Measurements from ENCODE around the gene IL15.
"Not testable (repeated sequence)": the region's sequence is repeated elsewhere in the genome, so short reads cannot be mapped to it uniquely, and the experiment has no call there.

Gene IL15

DNA sequence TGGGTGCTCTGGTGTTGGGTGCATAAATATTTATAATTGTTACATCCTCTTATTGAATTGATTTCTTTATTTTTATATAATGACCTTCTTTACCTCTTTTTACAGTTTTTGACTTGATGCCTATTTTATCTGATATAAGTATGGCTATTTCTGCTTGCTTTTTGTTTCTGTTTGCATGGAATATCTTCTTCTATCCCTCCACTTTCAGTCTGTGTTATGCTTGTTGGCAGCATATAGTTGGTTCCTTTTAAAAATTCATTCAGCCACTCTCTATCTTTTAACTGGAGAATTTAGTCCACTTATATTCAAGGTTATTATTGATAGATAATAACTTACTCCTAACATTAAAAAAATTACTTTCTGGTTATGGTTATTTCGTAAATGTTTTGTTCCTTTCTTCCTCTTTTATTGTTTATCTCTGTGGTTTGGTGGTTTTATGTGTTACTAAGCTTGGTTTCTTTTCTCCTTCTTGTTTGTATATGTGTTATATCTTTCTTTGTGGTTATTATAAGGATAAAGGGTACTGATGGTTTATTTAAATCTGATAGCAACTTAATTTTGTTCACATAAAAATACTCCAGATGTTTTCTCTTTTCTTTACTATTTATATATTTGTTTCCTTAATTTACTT lies 69.5 kb downstream of the IL15 start:
- no peak for DNase-seq

DNA sequence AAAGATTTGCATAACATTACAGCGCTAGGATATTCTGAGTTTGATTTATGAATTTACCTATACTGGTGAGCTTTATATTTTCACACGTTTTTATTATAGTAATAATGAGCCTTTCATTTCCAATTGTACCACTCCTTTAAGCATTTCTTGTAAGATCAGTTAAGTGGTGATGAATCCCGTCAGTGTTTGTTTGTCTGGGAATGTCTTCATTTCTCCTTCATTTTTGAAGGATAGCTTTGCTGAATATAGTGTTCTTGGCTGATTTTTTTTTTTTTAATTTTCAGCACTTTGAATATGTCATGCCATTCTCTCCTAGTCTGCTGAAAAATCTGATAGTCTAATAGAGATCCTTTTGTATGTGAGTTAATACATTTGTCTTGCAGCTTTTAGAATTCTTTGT lies 70.1 kb downstream of the IL15 start:
- DNase-seq, result no peak

DNA sequence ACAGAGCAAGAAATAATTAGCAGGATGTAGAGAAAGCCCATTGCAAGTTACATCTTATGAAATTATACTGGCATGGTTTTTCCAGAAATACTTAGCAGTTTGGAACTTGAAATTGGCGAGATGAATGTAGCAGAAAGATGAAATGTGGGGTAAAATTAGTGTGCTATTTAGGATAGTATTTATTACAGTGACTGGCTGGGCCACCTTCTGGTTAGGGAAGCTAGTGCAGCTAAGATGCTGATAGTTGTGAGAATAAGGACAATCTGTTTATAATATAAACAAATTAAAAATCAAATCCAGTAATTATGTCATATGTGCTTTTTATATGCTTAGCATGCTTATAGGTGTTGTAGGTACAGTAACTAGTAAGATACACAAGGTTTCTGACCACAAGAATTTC lies 74.8 kb downstream of the IL15 start:
- no peak for DNase-seq

DNA sequence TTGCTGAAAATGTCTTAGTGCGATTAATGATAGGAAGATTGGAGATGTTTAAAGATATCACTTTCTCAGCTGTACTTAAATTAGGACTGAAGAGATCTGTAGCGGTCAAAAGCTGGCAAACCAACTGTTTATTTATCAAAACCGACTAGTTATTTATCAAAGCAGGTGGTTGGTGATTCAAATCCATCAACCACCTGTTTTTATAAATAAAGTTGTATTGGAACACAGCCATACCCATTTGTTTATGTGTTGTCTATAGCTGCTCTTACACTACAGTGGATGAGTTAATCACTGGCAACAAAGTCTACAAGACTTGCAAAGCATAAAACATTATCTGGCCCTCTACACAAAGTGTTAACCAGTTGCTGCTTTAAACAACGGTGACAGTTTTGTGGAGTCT lies 76.8 kb downstream of the IL15 start:
- no peak for DNase-seq

DNA sequence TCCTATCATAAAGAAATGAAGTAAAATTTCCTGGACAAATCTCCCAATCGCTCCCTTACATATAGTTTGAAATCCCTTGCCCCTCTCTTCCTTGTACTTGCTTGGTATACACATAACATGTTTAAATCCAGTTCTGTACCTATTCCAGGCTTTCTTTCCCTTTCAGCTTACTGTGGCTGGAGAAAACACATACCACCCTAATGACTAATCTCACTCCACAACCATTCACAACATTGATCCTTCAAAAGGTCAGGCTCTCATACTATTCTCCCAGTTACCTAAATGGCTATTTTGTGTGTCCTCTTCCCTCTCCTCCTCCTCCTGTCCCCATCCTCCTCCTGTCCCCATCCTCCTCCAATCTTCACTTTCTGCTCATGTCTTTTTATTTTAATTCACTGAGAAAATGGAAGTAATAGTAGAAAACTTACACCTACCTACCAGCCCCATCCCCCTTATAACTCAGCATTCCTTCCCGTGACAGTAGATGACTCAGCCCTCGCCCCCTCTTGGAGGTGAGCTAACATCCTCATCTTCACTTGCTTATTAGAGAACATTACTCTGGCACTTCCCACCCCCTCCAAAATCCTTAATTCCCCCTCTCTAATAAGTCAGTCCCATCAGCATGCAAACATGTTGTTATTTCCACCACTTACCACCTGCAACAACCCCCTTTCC lies 77.5 kb downstream of the IL15 start:
- DNase-seq, result no peak

DNA sequence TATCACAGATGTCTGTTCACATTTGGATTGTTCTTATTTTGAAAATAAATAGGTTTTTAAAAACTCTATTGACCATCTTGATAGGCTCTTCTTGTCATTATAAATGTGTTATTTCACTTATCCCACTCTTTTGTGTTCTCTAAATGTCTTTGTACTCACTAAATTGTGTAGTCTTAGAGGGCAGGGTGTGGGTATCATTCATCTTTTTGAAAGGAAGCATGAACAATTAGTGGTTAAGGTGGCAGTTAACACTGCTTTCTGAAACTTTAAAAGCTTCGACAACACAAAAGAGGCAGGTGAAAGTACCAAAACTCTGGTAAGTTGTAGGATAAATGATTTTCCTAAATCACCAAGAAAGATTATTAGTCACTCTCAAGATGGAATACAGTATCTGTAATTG lies 83.2 kb downstream of the IL15 start:
- DNase-seq, result no peak

DNA sequence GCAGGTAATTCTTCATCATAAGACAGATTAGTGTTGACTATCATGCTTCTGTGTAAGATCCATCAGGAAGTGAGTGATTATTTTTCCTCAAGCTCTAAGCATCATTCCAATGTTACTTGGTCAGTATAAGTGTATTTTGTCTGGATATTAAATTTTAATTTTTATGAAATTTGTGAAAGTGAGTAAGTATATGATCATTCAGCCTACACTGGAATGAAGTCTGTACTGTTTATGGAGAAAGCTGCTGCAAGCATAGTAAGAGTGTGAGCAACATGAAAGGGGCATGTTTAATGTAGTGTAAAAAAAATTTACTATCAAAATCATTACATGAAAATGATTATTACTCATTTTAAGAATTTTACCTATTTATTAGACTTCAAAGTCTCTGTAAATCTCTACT lies 84.8 kb downstream of the IL15 start:
- no peak for DNase-seq

DNA sequence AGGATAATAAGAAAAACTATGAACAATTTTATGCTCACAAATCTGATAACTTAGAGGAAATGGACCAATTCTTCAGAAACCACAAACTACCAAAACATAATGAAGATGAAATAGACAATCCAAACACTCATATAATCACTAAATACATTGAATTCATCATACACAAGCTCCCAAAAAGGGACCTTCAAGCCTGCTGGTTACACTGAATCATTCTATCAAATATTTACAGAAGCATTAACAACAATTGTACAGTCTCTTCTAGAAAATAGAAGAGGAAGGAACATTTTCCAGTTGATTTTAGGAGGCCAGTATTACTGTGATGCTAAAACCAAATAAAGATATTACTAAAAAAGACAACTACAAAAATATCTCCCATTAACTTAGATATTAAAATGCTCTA lies 88.3 kb downstream of the IL15 start:
- DNase-seq, result no peak

DNA sequence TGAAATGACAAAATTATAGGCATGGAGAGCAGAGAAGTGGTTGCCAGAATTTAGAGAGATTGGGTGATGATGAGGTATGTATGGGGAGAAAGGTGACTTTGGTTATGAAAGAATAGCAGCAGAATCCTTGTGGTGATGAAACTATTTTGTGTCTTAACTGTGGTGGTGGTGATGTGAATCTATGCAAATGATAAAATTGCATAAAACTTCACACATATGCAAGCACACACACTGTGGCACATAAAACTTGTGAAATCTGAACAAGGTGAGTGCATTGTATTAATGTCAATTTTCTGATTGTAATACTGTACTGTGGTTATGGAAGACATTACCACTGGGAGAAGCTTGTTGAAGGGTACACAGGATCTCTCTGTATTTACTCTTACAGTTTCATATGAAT lies 91.0 kb downstream of the IL15 start:
- DNase-seq, result no peak

DNA sequence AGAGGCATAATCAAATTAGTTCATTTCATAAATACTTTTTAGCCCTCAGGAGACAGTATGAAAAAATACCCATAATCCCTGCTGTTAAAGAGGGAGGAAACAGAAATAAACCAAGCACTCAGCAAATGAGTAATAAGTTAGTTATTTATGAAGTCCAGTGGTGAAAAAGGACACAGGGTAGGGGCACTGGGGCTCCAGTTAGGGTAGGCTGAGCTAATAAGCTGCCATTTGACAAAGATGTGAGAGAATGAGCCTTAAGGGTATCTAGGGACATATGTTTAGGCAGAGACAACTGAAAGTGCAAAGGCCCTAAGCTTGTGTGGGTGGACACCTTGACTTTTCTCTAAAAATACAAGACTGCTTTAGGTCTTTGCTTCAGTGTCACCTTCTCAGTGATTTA lies 94.4 kb downstream of the IL15 start:
- no peak for DNase-seq

DNA sequence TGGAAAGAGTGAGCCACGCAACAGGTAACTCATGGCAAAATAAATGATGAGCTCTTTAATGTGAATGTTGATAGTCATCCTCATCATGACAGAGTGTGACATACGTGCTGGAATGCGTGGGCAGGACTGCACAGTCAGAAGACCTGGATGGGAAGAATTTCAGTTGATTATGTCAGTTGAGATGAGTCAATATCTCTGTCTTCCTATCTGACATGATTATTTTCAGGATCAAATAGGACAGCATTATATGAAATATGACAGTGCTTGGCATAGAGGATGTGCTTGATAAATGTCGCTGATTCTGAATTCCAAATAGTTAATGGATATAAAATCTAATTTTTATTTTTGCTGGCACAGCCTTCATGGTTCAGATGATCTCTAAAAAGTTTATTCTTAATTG lies 95.1 kb downstream of the IL15 start:
- no peak for DNase-seq

DNA sequence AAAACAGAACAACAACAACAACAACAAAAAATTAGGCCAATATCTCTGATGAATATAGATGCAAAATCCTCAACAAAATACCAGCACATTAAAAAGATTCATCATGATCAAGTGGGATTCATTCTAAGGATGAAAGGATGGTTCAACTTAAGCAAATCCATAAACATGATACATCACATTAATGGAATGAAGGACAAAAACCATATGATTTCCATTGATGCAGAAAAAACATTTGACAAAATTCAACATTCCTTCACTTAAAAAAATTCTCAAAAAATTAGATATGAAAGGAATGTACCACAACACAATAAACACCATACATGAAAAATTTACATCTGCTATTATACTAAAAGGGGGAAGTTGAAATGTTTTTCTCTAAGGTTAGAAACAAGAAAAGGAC lies 103.3 kb downstream of the IL15 start:
- DNase-seq, result no peak

DNA sequence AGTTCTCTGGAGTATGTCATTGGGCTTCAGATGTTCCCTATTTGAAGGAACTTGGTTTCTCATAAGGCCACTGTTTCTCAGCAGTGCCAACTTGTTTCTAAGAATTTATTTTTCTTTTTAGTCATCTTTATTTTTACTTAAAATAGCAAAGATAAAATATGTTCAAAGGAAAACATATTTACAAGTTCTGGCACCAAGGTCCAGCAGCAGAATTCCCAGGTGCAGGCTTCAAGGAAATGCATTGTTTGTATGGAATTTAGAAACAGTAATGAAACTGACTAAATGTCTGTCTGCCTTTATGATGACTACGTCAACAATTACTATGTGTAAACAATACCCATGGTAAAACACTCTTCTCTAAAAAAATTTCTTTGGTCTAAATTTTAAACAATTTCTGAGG lies 109.6 kb downstream of the IL15 start:
- DNase-seq, result no peak

DNA sequence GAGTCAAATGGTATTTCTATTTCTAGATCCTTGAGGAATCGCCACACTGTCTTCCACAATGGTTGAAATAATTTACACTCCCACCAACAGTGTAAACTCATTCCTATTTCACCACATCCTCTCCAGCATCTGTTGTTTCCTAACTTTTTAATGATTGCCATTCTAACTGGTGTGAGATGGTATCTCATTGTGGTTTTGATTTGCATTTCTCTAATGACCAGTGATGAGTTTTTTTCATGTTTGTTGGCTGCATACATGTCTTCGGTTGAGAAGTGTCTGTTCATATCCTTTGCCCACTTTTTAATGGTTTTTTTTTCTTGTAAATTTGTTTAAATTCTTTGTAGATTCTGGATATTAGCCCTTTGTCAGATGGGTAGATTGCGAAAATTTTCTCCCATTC lies 115.4 kb downstream of the IL15 start:
- not testable (repeated sequence) for DNase-seq

DNA sequence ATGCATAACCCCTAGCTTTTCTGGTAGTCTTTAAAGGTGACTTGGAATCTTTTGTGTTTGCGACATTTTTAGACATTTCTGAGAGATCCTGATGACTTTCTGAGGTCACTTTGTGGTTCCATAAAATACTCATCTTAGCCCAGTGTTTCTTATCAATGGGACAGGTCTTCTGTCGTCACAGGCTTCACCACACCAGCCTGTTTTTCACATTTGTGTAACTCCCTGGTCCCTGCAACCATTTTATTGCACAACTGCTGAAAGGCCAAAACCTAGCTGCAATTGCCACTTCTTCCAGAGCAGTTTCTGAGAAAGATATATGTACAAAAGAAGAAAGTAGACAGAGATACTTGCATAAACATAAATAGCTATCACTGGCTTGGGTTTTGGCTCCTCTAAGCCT lies 120.9 kb downstream of the IL15 start:
- DNase-seq, result no peak

DNA sequence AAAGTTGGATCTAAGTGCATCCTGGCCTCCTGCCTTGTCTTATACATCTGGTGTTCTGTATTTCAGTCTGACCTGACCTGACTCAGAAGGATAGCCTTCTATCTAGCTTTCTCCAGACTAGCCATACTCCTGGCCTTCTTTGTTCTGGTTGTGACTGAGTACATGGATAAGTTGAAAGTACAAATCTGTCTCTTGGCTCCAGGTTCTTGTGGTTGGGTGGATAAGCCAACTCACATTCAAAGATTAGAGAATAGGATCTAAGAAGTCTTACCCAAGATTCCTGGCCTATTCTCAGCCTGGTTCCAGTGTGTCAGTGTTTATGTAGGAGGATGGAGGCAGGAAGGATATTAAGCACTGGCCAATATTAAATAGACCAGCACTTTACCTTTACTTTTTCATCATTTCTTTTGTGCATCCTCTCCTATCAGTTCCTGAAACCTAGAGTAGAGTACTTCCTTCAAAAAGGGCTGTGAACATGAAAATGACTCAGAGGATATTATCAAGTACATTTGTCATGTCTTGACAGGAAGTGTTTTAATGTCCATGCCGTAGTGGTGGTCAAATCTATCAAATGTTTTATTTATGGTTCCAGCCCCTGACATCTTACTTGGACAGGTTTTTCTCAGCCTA lies 123.5 kb downstream of the IL15 start:
- DNase-seq, result no peak

DNA sequence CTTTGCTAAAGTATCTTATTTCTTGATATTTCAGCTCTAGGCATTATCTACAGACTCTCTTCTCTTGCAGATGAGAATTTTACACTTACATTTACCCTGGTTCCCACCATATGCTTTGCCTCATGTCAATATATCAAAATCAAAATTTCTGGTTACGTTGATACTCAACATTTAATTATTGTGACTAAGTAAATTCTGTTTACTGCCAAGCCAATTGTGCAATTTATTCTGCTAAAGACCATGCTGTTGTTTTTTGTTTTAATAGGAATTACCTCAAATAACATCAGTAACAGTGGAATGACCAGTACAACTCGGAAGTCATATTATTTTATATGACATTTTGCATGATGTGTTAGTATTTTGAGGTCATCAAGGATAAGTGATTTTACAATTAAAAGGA lies 125.5 kb downstream of the IL15 start:
- DNase-seq, result no peak

DNA sequence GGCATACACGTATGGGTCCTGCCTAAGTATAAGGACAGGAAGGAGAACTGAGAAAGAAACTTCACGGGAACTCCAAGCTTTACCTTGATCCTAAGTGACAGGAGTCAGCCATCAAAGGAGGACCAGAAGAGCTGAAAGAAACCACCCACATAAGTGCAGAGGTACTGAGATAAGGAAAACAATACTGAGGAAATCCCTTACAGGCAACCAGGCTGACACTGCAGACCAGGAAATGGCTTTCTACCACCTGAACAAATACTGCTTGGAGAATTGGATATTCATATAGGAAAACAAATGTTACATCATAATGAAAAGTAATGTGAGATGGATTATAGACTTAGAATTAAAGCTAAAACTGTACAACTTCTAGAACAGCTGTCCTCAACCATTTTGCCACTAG lies 127.0 kb downstream of the IL15 start:
- no peak for DNase-seq

DNA sequence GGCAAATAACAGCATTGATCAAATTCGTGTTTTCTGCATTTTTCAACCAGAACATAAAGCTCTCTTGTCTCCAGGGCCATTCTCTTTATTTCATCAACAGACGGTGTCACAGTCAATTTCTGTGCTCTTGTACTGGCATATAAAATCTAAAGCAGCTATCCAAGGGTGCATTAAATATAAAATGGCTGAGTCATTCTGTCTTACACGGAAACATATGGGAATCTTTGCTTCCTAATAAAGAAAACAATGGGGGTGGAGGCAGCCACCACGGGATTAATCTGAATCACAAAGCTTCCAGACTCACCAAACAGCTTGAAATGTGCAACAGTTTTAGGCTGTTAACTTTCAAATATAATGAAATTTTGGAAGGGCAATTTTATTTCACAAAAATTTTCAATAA lies 132.6 kb downstream of the IL15 start:
- DNase-seq, result no peak

DNA sequence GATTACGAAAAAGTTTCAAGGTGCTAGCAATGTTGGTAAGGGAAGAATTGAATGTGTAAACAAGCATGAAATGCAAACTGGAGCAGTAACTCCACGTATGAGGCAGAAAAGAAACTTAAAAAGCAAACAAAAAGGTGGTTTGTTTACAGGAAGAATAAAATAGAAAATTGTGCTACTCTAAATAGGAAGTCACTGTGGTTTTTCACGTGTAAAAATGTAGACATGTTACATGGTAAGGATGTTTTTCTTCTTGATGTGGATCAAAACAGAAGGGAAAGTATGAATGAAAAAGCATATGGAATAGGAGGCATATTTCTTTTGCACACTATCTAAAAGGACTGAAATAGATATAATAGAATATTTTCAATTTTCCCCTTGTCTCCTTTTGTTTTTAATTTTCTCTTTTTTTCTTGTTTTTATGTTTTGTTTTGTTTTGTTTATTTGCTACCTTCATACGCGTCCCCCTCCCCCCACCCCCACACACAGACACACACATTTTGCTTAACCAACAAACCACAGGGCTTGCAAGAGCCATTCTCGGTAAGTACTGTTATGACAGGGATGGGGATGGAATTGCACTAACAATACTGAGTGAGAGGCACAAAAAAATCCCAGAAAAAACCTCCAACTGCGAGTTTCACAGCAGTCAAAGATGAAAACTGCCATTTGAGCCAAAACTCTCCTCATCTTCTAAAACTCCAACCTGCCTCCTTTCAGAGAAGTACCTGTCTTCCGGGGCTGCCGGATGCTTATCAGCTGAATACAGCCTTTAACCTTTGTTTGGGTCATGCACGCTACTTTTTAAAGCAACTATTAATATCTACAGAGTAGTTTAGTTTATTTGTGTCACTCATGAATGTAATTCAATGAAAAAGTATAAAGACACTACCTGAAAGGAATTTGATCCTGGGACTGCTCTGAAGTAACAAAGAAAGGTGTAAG lies 135.8 kb downstream of the IL15 start:
- DNase-seq, result no peak

DNA sequence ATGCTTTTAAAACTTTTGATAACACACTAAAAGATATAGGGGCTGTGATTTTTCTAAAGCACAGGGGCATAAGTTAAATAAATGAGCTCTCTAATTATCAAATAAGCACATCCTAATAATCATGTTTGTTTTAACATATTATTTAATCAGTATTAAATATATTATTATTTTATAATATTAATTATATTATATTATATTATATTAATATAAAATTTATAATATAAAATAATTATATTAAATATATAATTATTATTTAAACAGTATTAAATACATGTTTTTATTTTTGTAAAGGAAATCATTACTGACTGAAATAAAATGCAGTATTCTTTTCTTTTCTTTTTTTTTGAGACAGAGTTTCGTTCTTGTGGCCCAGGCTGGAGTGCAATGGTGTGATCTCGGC lies 136.5 kb downstream of the IL15 start:
- no peak for DNase-seq

DNA sequence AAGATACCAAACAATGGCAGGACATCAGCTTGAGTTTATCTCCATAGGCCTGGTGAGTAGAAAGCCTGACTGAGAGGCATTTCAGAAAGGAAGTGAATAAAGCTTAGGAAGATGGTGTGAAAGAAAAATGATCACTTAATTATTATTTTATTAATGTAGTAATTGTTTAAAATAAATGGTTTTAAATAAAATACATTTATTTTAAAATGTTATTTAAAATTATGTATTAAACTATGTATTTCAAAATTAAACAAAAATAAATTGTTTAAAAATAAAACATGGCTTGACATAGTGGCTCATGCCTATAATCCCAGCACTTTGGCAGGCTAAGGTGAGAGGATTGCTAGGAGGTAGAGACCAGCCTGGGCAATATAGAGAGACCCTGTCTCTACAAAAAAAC lies 145.8 kb downstream of the IL15 start:
- no peak for DNase-seq
